Prostate gland (tissue), 2 donors: ENCODE measurements around the gene MELTF. TPM values are rescaled to one million over a fixed set of nuclear protein-coding genes. Genes with fewer than 3 reads are reported as not detected.

Source experiments
- DNase-seq: peaks from one replicate; pipeline ENCODE4 v3.0.0-alpha.2; 2019; ENCODE audit warnings: low spot score
- H3K27ac ChIP-seq, 2 donors: fragments of 200-600 bp; sonication (generic); 2 replicates each; pipeline ENCODE4 v1.5.1; 2017 to 2019
- H3K27me3 ChIP-seq: fragments of 200-600 bp; sonication (generic); replicated peaks from 2 replicates; pipeline ENCODE4 v1.5.1; 2019; ENCODE audit not compliant: insufficient read depth
- H3K36me3 ChIP-seq, 2 donors: fragments of 200-600 bp; sonication (generic); 1 replicate in 1 of 2; 2 replicates in 1 of 2; pipeline versions ENCODE4 v1.5.1 to v1.8.1; 2017 to 2019
- H3K4me1 ChIP-seq: fragments of 200-600 bp; sonication (generic); replicated peaks from 2 replicates; pipeline ENCODE4 v1.5.1; 2019
- H3K4me3 ChIP-seq, 2 donors: fragments of 200-600 bp; sonication (generic); 2 replicates each; pipeline ENCODE4 v1.5.1; 2017 to 2019
- H3K9me3 ChIP-seq: fragments of 200-600 bp; sonication (generic); 2 replicates; pipeline ENCODE4 v1.5.1; 2017
- CTCF ChIP-seq, 4 experiments: fragments of 200-600 bp in 2 of 4; fragments of 450-650 bp in 2 of 4; sonication (generic) in 2 of 4; IDR thresholded peaks; 1 replicate in 3 of 4; 2 replicates in 1 of 4; pipeline ENCODE4 v1.5.1; 2016 to 2019; ENCODE audit warnings: antibody characterized with exemption in 4 of 4, mild to moderate bottlenecking in 2 of 4, moderate library complexity in 2 of 4
- POLR2A ChIP-seq: fragments of 450-650 bp; IDR thresholded peaks from one replicate; pipeline ENCODE4 v1.6.1; 2016; ENCODE audit warnings: antibody characterized with exemption, mild to moderate bottlenecking
- POLR2AphosphoS5 ChIP-seq: sonication (generic); formaldehyde crosslinking; IDR thresholded peaks from one replicate; pipeline ENCODE4 v1.6.1; 2017; ENCODE audit warnings: antibody characterized with exemption
- WGBS: methylation state at CpG from one replicate; pipeline ENCODE4 v1.1.5; 2018; 5-methylcytosine and 5-hydroxymethylcytosine counted together
- intact Hi-C: fragments of 100-400 bp; cut with DNase I; formaldehyde crosslinking; loops from one replicate; pipeline ENCODE4 v1.14.2; 2022
- total RNA-seq, 2 donors: library from RNA; depleted of rRNA; stranded (reverse); fragments of >200 nt; gene quantifications; one replicate each; pipeline ENCODE4 v1.1.0, GENCODE V29; 2016

MELTF gene
- total RNA-seq, 2 donors from 2014 or later, result 6.9 to 9.0 TPM

GRCh38 chr3:197050511-197050910, 20.9 kb upstream of the MELTF start:
- Histone ChIP-seq H3K4me3 (no peak overlapping the region), H3K9me3 (no peaks in the 10 kb centered on the region), H3K27me3 (no peaks in the 10 kb centered on the region), H3K27ac (no peak overlapping the region), H3K4me1 (no peaks in the 10 kb centered on the region), H3K36me3 (no peaks in the 10 kb centered on the region)
- WGBS, result 89% methylated on average over 2 of the region's 2 CpGs
- intact Hi-C loops, result no loop called here
- no peak for DNase-seq
- no peak for TF ChIP-seq POLR2AphosphoS5
- no peak for TF ChIP-seq POLR2A
- TF ChIP-seq CTCF (IDR thresholded peaks at IDR 0.05), result no peak

- Histone ChIP-seq H3K4me3 (no peak overlapping the region), H3K4me1 (no peaks in the 10 kb centered on the region), H3K9me3 (no peaks in the 10 kb centered on the region), H3K27me3 (no peaks in the 10 kb centered on the region), H3K36me3 (no peaks in the 10 kb centered on the region), H3K27ac (no peak overlapping the region)
- DNase-seq, result no peak
- TF ChIP-seq POLR2A, result no peak
- TF ChIP-seq CTCF (IDR thresholded peaks at IDR 0.05), result no peak
- no peak for TF ChIP-seq POLR2AphosphoS5
- intact Hi-C loops, result no loop called here
- WGBS, result 93% methylated on average over 4 of the region's 4 CpGs
These were observed 12.9 kb upstream of the MELTF start for GRCh38 chr3:197042539-197042938.

GRCh38 chr3:197041875-197042488, 12.4 kb upstream of the MELTF start:
- no peak overlapping the region for H3K27ac ChIP-seq
- no peaks in the 10 kb centered on the region for H3K9me3 ChIP-seq
- no peak overlapping the region for H3K4me3 ChIP-seq
- TF ChIP-seq POLR2AphosphoS5 (no peak), CTCF (IDR thresholded peaks at IDR 0.05) (no peak), POLR2A (no peak)
- H3K27me3 ChIP-seq, result no peaks in the 10 kb centered on the region
- no peak for DNase-seq
- intact Hi-C loops, result no loop called here
- no peaks in the 10 kb centered on the region for H3K36me3 ChIP-seq
- WGBS, result 79% methylated on average over 6 of the region's 6 CpGs
- H3K4me1 ChIP-seq, result no peaks in the 10 kb centered on the region

- intact Hi-C loops, result no loop called here
- TF ChIP-seq POLR2AphosphoS5 (no peak), POLR2A (no peak), CTCF (IDR thresholded peaks at IDR 0.05) (no peak)
- no peak overlapping the region for H3K27ac ChIP-seq
- no peaks in the 10 kb centered on the region for H3K27me3 ChIP-seq
- WGBS, result 74% methylated on average over 4 of the region's 4 CpGs
- no peaks in the 10 kb centered on the region for H3K4me1 ChIP-seq
- no peaks in the 10 kb centered on the region for H3K9me3 ChIP-seq
- H3K36me3 ChIP-seq, result no peaks in the 10 kb centered on the region
- no peak overlapping the region for H3K4me3 ChIP-seq
- DNase-seq, result no peak
These were observed 11.0 kb upstream of the MELTF start for GRCh38 chr3:197040658-197041057.

- no peak for TF ChIP-seq POLR2A
- no peak for TF ChIP-seq POLR2AphosphoS5
- TF ChIP-seq CTCF (IDR thresholded peaks at IDR 0.05), result no peak
- H3K9me3 ChIP-seq, result no peaks in the 10 kb centered on the region
- H3K4me1 ChIP-seq, result no peaks in the 10 kb centered on the region
- DNase-seq, result no peak
- H3K4me3 ChIP-seq, result no peak overlapping the region
- WGBS, result 81% methylated on average over 14 of the region's 14 CpGs
- no peak overlapping the region for H3K27ac ChIP-seq
- intact Hi-C loops, result no loop called here
- H3K36me3 ChIP-seq, result no peaks in the 10 kb centered on the region
- H3K27me3 ChIP-seq, result no peaks in the 10 kb centered on the region
These were observed 9.3 kb upstream of the MELTF start for GRCh38 chr3:197038679-197039462.
